ENCODE data around the gene R3HDM2.

DNA sequence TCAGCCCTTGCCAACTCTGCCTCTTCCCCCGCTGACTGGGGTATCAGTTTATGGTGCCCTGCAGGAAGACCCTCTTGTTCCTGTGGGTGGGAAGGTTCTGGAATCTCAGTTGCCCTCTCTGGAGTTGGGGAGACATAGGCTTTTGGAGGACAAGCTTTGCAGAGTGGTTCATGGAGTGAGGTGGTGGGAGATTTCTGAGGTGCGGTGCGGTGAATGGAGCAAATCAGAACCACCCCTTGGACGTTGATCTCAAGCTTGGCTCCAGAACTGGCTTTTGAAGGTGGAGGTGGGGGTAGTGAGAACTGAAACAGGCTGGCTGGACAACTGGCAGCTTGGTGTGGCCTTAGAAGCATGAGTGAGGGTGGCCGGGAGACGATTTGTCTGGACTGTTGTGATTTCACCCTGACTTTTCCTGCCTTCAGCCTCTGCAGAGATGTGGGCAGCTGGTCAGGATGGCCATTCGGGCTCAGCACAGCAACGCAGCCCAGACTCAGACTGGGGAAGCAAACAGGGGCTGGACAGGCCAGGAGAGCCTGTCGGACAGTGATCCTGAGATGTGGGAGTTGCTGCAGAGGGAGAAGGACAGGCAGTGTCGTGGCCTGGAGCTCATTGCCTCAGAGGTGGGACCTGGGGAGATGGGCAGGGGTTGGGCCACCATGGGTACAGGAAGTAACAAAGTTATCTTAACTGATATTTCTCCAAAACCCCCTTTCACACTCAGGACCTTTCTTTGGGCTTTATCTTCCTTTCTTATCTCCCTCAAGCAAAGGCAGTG, 200.3 kb downstream of the R3HDM2 start:
- no peak for TF ChIP-seq EZH2 (IDR thresholded peaks at IDR 0.05; ENCODE audit: insufficient read depth, low read length)
- TF ChIP-seq CTCF (IDR thresholded peaks at IDR 0.05; ENCODE audit: insufficient read depth, low read depth, low read length), result no peak

Measured in astrocyte (in vitro differentiated cells and primary cell).